B cell (primary cell): Measurements from ENCODE around the gene IL19.

Source experiments
- CTCF ChIP-seq: fragments of 200-600 bp; IDR thresholded peaks from one replicate; pipeline ENCODE4 v1.8.0; 2022; ENCODE audit warnings: antibody characterized with exemption, mild to moderate bottlenecking
- EZH2 ChIP-seq: IDR thresholded peaks from 2 replicates; pipeline ENCODE4 v1.6.1; 2012; ENCODE audit warnings: borderline replicate concordance, low read depth, mild to moderate bottlenecking, moderate library complexity, low read length; ENCODE audit not compliant: insufficient read depth, poor library complexity, severe bottlenecking

GRCh38 chr1:206800891-206801290 lies 30.3 kb downstream of the IL19 start:
- no peak for TF ChIP-seq CTCF
- no peak for TF ChIP-seq EZH2
